Panc1 (cell line): ENCODE results near the gene ALX3. TPM values are rescaled to one million over a fixed set of nuclear protein-coding genes. Genes with fewer than 3 reads are reported as not detected.
A peak's percentile ranks its signal among the peaks of the same experiment; 100 is the strongest.

ENCODE experiments used
- ATAC-seq: fragments of 200-7000 bp; cut with Tn5 transposase; 2 replicates; pipeline ENCODE4 v1.9.1; 2020; ENCODE audit warnings: mild to moderate bottlenecking, moderate library complexity
- BruUV-seq: library from RNA; stranded (reverse); fragments of 400-500 nt; replicated peaks from 2 replicates; lab custom pipeline; 2021; lab: Mats Ljungman, UMichigan
- CTCF ChIA-PET: fragments of 300-600 bp; sonication (Branson Sonifier 250); formaldehyde crosslinking; loops from one replicate; lab custom pipeline; 2022; ENCODE audit warnings: antibody characterized with exemption; lab: Charles Lee
- POLR2A ChIA-PET: fragments of 300-600 bp; sonication (Branson Sonifier 250); formaldehyde crosslinking; loops from one replicate; lab custom pipeline; 2022; ENCODE audit warnings: antibody characterized with exemption; lab: Charles Lee
- DNase-seq: peaks from one replicate; pipeline ENCODE4 v3.0.0-alpha.2; 2010; ENCODE audit warnings: low read depth, low spot score
- H3K27ac ChIP-seq: 2 replicates; pipeline ENCODE4 v1.5.1; 2011; ENCODE audit warnings: mild to moderate bottlenecking, low read length, inconsistent platforms
- H3K27me3 ChIP-seq: fragments of 200-500 bp; sonication (Bioruptor generic); 2 replicates; pipeline ENCODE4 v1.6.0; 2014; ENCODE audit warnings: low read length, inconsistent platforms; ENCODE audit not compliant: control insufficient read depth, insufficient read depth
- H3K36me3 ChIP-seq: fragments of 200-500 bp; sonication (Bioruptor generic); 2 replicates; pipeline ENCODE4 v1.5.1; 2014; ENCODE audit warnings: inconsistent platforms, mild to moderate bottlenecking, low read length, moderate library complexity; ENCODE audit not compliant: control insufficient read depth, insufficient read depth
- H3K4me1 ChIP-seq: 2 replicates; pipeline ENCODE4 v1.5.1; 2011; ENCODE audit warnings: inconsistent platforms, mild to moderate bottlenecking, low read length, moderate library complexity; ENCODE audit not compliant: control insufficient read depth, insufficient read depth
- H3K4me3 ChIP-seq, 2 experiments: 2 replicates each; pipeline ENCODE4 v1.5.1; 2011 to 2012; ENCODE audit warnings: low read depth in 2 of 2, low read length in 2 of 2, mild to moderate bottlenecking in 2 of 2, inconsistent platforms in 1 of 2, moderate library complexity in 1 of 2
- H3K9me3 ChIP-seq: fragments of 200-500 bp; sonication (Bioruptor generic); 2 replicates; pipeline ENCODE4 v1.5.1; 2014; ENCODE audit warnings: low read depth, mild to moderate bottlenecking, inconsistent platforms, low read length, moderate library complexity; ENCODE audit not compliant: control insufficient read depth, insufficient read depth
- CTCF ChIP-seq: fragments of 450-650 bp; IDR thresholded peaks from 2 replicates; pipeline ENCODE4 v1.5.1; 2017; ENCODE audit warnings: mild to moderate bottlenecking
- POLR2AphosphoS5 ChIP-seq: IDR thresholded peaks from 2 replicates; pipeline ENCODE4 v1.6.1; 2012; ENCODE audit warnings: mild to moderate bottlenecking, low read depth, low read length, moderate library complexity
- REST ChIP-seq, 2 experiments: IDR thresholded peaks; 2 replicates each; pipeline ENCODE4 v1.6.1; 2011 to 2012; ENCODE audit warnings: low read depth in 2 of 2, control low read depth in 1 of 2, low read length in 1 of 2, mild to moderate bottlenecking in 1 of 2, moderate library complexity in 1 of 2; ENCODE audit not compliant: insufficient read depth in 1 of 2
- SIN3A ChIP-seq: IDR thresholded peaks from 2 replicates; pipeline ENCODE4 v1.6.1; 2012; ENCODE audit warnings: low read depth, mild to moderate bottlenecking, low read length, moderate library complexity, borderline replicate concordance; ENCODE audit not compliant: insufficient read depth
- TCF7L2 ChIP-seq: IDR thresholded peaks from 2 replicates; pipeline ENCODE4 v1.6.1; 2011; ENCODE audit warnings: mild to moderate bottlenecking, low read depth, low read length, inconsistent platforms
- in situ Hi-C: cut with HindIII; loops from 2 replicates; pipeline ENCODE4 v1.10.0; 2016; ENCODE audit warnings: low sequenced_read_pairs, low pct_unique_long_range_greater_than_20kb
- intact Hi-C: fragments of 100-400 bp; cut with micrococcal nuclease; formaldehyde crosslinking; loops from one replicate; pipeline ENCODE4 v1.10.0; 2022; ENCODE audit not compliant: unreplicated experiment
- total RNA-seq: library from RNA; stranded (reverse); gene quantifications from one replicate; pipeline ENCODE4 v1.2.1, GENCODE V29; 2021; ENCODE audit not compliant: unreplicated experiment

The ALX3 gene
- total RNA-seq, 1 experiment from 2014 or later = not detected

GRCh38 chr1:110034040-110034450 is 36.4 kb downstream of the ALX3 start:
- 0 out of 2 replicates have a peak, but pooled peaks have one; percentile 26 for TF ChIP-seq TCF7L2
- no peak for TF ChIP-seq CTCF
- Histone ChIP-seq H3K36me3 (peaks cover 6% of the 10 kb centered on the region), H3K9me3 (no peaks in the 10 kb centered on the region), H3K27me3 (no peaks in the 10 kb centered on the region), H3K4me3 (peak overlapping the region; percentile 82 to 88), H3K4me1 (peaks cover 14% of the 10 kb centered on the region), H3K27ac (peak overlapping the region; percentile 98)
- no TSS peak for BruUV-seq
- ChIA-PET POLR2A (interaction anchor here (0.6 kb wide), 2 partner anchors 102 to 176 kb away, joined by 5 read pairs; no protein-coding TSS in a partner anchor), CTCF (no interaction called here)
- intact Hi-C loops (no loop called here), in situ Hi-C loops (no loop called here)
- DNase-seq (no peak), ATAC-seq (peak; percentile 2)

GRCh38 chr1:110033421-110033820 is 37.1 kb downstream of the ALX3 start:
- Histone ChIP-seq H3K4me3 (no peak overlapping the region), H3K36me3 (no peaks in the 10 kb centered on the region; the same call in none of the 2 replicates), H3K27ac (peak overlapping the region; percentile 98), H3K4me1 (peaks cover 14% of the 10 kb centered on the region), H3K27me3 (no peaks in the 10 kb centered on the region), H3K9me3 (no peaks in the 10 kb centered on the region)
- in situ Hi-C loops = no loop called here
- ChIA-PET CTCF (no interaction called here), POLR2A (no interaction called here)
- intact Hi-C loops = no loop called here
- BruUV-seq = no TSS peak
- TF ChIP-seq REST (IDR thresholded peaks at IDR 0.05; ENCODE audit: insufficient read depth in 1 of 2, low read depth in 2 of 2, low read length in 1 of 2) = no peak
- no peak for TF ChIP-seq SIN3A
- no peak for TF ChIP-seq CTCF
- no peak for TF ChIP-seq TCF7L2
- TF ChIP-seq POLR2AphosphoS5 = no peak
- DNase-seq (no peak), ATAC-seq (no peak)
